Nephron (organoid): ENCODE results near the gene DPP9.
A peak's percentile ranks its signal among the peaks of the same experiment; 100 is the strongest.

ENCODE experiments used
- H3K27ac Mint-ChIP-seq, 3 experiments: 2 replicates each; pipeline ENCODE4 v1.8.0; 2020; ENCODE audit warnings: mixed read lengths in 3 of 3, mild to moderate bottlenecking in 2 of 3, moderate library complexity in 1 of 3
- H3K27me3 Mint-ChIP-seq: 2 replicates; pipeline ENCODE4 v1.8.0; 2021; ENCODE audit warnings: low read depth, mild to moderate bottlenecking, moderate library complexity, mixed read lengths
- H3K36me3 Mint-ChIP-seq: 2 replicates; pipeline ENCODE4 v1.8.0; 2020; ENCODE audit warnings: low read depth, mixed read lengths
- H3K4me1 Mint-ChIP-seq: 2 replicates; pipeline ENCODE4 v1.8.0; 2020; ENCODE audit warnings: mixed read lengths
- H3K4me3 Mint-ChIP-seq, 3 experiments: 2 replicates each; pipeline ENCODE4 v1.8.0; 2020; ENCODE audit warnings: mild to moderate bottlenecking in 3 of 3, mixed read lengths in 3 of 3, moderate library complexity in 2 of 3
- H3K9me3 Mint-ChIP-seq: 2 replicates; pipeline ENCODE4 v1.8.0; 2020; ENCODE audit warnings: mixed read lengths
- TF ChIP-seq, protein P1 (sequence below), 3 experiments: fragments of 200-600 bp; sonication (generic); IDR thresholded peaks; one replicate each; pipeline ENCODE4 v1.5.0; 2021; ENCODE audit warnings: antibody characterized with exemption in 3 of 3; ENCODE audit not compliant: unreplicated experiment in 3 of 3

Gene DPP9

DNA sequence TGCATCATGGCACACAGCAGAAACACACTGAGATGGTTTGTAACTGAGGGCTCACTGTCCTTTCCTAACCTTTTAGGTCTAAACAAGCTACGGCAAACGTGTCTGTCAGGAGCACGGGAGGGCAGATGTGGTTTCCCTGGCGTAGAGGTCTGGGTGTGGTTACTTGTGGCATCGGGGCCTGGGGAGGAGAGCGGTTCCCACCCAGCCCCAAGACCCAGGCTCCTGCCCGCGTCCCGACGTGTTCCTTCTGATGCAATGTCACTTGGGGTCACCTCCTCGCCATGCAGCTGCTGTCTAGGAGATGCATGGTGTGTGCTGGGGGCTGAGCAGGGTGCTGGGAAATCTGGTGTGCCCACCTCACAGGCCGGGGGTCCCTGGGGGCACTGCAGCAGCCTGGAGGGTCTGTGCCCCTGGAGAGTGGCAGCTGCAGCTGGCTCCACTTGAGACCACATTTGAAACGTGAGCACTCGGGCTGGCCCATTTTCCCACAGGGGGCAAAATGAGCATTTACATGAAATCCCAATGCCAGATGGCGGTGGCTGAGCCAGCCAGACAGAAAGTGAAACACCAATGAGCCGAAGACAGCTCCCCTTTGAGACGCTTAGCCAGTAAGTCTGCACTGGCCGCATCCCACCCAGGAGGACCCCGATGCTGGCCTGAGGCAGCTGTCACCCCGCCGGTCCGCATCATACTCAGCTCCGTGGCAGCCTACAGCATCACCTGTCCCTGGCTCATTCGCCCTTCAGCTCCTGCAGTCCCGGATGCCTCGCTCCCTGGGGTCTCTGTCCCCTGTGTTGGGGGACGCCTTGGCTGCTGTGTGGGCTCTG lies 31.2 kb downstream of the DPP9 start:
- Mint-ChIP-seq H3K9me3 (no peaks in the 10 kb centered on the region), H3K27me3 (no peaks in the 10 kb centered on the region), H3K36me3 (peaks cover 41% of the 10 kb centered on the region), H3K4me1 (peaks cover 4% of the 10 kb centered on the region), H3K4me3 (no peak overlapping the region), H3K27ac (peak overlapping the region in 1 of 3 experiments; percentile 68)
- TF ChIP-seq, protein P1, sequence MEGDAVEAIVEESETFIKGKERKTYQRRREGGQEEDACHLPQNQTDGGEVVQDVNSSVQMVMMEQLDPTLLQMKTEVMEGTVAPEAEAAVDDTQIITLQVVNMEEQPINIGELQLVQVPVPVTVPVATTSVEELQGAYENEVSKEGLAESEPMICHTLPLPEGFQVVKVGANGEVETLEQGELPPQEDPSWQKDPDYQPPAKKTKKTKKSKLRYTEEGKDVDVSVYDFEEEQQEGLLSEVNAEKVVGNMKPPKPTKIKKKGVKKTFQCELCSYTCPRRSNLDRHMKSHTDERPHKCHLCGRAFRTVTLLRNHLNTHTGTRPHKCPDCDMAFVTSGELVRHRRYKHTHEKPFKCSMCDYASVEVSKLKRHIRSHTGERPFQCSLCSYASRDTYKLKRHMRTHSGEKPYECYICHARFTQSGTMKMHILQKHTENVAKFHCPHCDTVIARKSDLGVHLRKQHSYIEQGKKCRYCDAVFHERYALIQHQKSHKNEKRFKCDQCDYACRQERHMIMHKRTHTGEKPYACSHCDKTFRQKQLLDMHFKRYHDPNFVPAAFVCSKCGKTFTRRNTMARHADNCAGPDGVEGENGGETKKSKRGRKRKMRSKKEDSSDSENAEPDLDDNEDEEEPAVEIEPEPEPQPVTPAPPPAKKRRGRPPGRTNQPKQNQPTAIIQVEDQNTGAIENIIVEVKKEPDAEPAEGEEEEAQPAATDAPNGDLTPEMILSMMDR (IDR thresholded peaks at IDR 0.05; ENCODE audit: unreplicated experiment in 3 of 3): no peak

DNA sequence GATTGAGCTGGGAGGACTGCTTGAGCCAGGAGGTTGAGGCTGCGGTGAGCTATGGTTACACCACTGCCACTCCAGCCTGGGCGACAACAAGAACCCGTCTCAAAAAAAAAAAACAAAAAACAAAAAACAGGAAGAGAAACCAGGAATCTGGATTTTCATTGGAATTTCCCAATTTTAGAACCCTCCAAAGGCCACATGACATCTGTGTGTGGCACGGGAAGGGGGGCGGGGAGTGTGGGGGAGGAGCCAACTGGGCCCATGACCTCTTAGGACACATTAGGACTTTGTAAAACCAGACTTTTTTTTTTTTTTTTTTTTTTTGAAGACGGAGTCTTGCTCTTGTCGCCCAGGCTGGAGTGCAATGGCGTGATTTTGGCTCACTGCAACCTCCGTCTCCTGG lies 32.3 kb downstream of the DPP9 start:
- Mint-ChIP-seq H3K27me3 (no peaks in the 10 kb centered on the region), H3K27ac (no peak overlapping the region), H3K4me3 (no peak overlapping the region), H3K9me3 (no peaks in the 10 kb centered on the region), H3K4me1 (peaks cover 4% of the 10 kb centered on the region), H3K36me3 (peaks cover 41% of the 10 kb centered on the region)
- TF ChIP-seq, protein P1 (IDR thresholded peaks at IDR 0.05; ENCODE audit: unreplicated experiment in 3 of 3): no peak

DNA sequence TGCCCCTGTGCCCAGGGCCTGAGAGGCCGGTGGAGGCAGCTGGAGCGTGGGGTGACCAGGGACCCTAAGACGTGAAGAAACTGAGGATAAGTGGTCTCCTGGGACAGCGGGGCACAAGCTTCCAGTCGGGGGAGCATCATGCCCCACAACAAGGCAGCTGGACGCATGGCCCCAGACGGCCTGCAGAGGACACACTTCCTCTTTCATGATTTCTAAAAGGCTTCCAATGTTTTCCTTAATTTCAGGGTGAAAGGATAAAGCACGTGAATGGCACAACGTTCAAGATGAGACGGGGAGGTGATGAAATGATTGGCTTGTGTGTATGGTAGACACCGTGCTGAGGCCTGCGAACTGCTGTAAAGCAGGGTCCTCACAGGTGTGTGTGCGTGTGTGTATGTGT lies 33.3 kb downstream of the DPP9 start:
- Mint-ChIP-seq H3K36me3 (peaks cover 37% of the 10 kb centered on the region), H3K4me1 (peaks cover 4% of the 10 kb centered on the region), H3K4me3 (no peak overlapping the region), H3K9me3 (no peaks in the 10 kb centered on the region), H3K27ac (peak overlapping the region in 1 of 3 experiments; percentile 37), H3K27me3 (no peaks in the 10 kb centered on the region)
- TF ChIP-seq, protein P1 (IDR thresholded peaks at IDR 0.05; ENCODE audit: unreplicated experiment in 3 of 3): no peak

DNA sequence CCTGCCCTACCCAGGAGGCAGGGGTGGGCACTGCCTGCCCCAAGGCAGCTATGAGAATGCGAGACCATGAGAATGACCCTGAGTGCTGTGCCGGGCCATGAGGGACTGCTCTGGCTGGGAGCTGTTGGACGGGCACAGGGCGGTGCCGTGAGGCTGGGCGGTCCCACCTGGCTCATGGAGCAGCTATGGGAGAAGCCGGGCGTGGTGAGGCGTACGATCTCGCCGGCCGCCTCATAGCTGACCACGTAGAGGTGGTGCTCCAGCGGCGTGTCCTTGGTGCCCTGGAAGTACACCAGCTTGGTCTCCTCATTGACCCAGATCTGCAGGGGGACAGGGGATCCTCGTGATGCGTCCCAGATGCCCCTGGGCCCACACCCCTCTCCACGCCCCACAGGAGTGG lies 34.2 kb downstream of the DPP9 start:
- peaks cover 1% of the 10 kb centered on the region for H3K4me1 Mint-ChIP-seq
- H3K27me3 Mint-ChIP-seq: no peaks in the 10 kb centered on the region
- TF ChIP-seq, protein P1 (IDR thresholded peaks at IDR 0.05; ENCODE audit: unreplicated experiment in 3 of 3): no peak
- H3K9me3 Mint-ChIP-seq: no peaks in the 10 kb centered on the region
- no peak overlapping the region for H3K27ac Mint-ChIP-seq
- peaks cover 33% of the 10 kb centered on the region for H3K36me3 Mint-ChIP-seq
- H3K4me3 Mint-ChIP-seq: no peak overlapping the region

DNA sequence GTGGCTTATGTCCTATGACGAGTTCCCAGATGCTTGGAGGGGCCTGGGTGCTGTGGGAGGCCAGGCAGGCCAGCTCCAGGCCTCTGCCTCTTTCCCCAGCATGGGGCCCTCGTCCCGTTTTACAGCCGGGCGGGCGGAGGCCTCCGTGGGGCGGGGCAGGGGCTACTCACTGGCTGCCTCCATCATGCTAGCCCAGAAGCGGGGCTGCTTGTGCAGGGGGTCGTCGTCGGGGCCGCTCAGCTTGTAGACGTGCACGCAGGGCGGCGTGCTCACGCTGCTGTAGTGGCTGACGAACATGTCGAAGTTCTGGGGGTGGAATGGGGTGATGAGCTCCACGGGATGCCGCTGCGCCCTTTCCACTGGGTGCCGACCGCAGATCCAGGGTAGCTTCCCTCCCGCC lies 35.1 kb downstream of the DPP9 start:
- Mint-ChIP-seq H3K36me3 (peaks cover 34% of the 10 kb centered on the region), H3K27me3 (no peaks in the 10 kb centered on the region), H3K27ac (no peak overlapping the region), H3K4me3 (no peak overlapping the region), H3K4me1 (no peaks in the 10 kb centered on the region), H3K9me3 (no peaks in the 10 kb centered on the region)
- TF ChIP-seq, protein P1 (IDR thresholded peaks at IDR 0.05; ENCODE audit: unreplicated experiment in 3 of 3): no peak

DNA sequence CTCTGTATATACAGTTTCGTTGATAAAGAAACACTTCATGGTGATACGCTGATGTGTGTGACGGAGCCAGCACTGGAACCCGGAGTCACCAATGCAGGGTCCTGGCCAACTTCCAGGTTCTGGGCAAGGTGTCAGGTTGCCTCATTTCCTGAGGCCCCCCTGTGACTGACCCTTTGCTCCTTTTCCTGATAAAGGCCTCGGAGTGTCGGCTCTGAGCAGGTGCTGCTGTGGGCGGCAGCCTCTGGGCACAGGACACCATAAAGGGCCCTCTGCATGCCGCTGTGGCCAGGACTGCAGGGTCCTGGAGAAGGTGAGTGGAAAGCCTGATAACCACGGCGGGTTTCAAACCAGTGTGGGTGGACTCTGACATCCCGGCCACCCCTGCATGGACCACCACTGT lies 36.2 kb downstream of the DPP9 start:
- no peak overlapping the region for H3K27ac Mint-ChIP-seq
- no peaks in the 10 kb centered on the region for H3K9me3 Mint-ChIP-seq
- TF ChIP-seq, protein P1 (IDR thresholded peaks at IDR 0.05; ENCODE audit: unreplicated experiment in 3 of 3): no peak
- peaks cover 25% of the 10 kb centered on the region for H3K36me3 Mint-ChIP-seq
- H3K4me3 Mint-ChIP-seq: no peak overlapping the region
- no peaks in the 10 kb centered on the region for H3K4me1 Mint-ChIP-seq
- H3K27me3 Mint-ChIP-seq: no peaks in the 10 kb centered on the region
